Tibial nerve (tissue), 4 donors: ENCODE data around the gene GUCY2C. TPM values are rescaled to one million over a fixed set of nuclear protein-coding genes. Genes with fewer than 3 reads are reported as not detected.
A peak's percentile ranks its signal among the peaks of the same experiment; 100 is the strongest.

Source experiments
- DNase-seq, 2 donors: peaks; one replicate each; pipeline ENCODE4 v3.0.0-alpha.2; 2019; ENCODE audit warnings: low spot score in 2 of 2
- H3K27ac ChIP-seq, 4 donors: fragments of 200-600 bp; sonication (generic) in 3 of 4; one replicate each; pipeline ENCODE4 v1.5.1; 2017 to 2019; ENCODE audit warnings: mild to moderate bottlenecking in 1 of 4
- H3K27me3 ChIP-seq, 2 donors: fragments of 200-600 bp; sonication (generic) in 1 of 2; one replicate each; pipeline versions ENCODE4 v1.5.1 to v1.6.0; 2017 to 2019
- H3K36me3 ChIP-seq, 3 donors: fragments of 200-600 bp; sonication (generic); one replicate each; pipeline ENCODE4 v1.5.1; 2018 to 2019
- H3K4me1 ChIP-seq, 4 donors: fragments of 200-600 bp; sonication (generic) in 3 of 4; one replicate each; pipeline ENCODE4 v1.5.1; 2017 to 2019
- H3K4me3 ChIP-seq, 4 donors: fragments of 200-600 bp; sonication (generic) in 3 of 4; one replicate each; pipeline ENCODE4 v1.5.1; 2017 to 2019; ENCODE audit warnings: mild to moderate bottlenecking in 1 of 4, moderate library complexity in 1 of 4
- H3K9me3 ChIP-seq, 4 donors: fragments of 200-600 bp; sonication (generic) in 3 of 4; one replicate each; pipeline ENCODE4 v1.5.1; 2017 to 2019
- EP300 ChIP-seq, 2 donors: sonication (generic); formaldehyde crosslinking; IDR thresholded peaks; one replicate each; pipeline ENCODE4 v1.6.1; 2017; ENCODE audit warnings: antibody characterized with exemption in 2 of 2, mild to moderate bottlenecking in 1 of 2
- POLR2A ChIP-seq, 2 donors: fragments of 450-650 bp; IDR thresholded peaks; one replicate each; pipeline ENCODE4 v1.6.1; 2017; ENCODE audit warnings: antibody characterized with exemption in 2 of 2, mild to moderate bottlenecking in 2 of 2, moderate library complexity in 2 of 2
- WGBS, 2 donors: methylation state at CpG; one replicate each; pipeline ENCODE4 v1.1.5; 2018; 5-methylcytosine and 5-hydroxymethylcytosine counted together
- total RNA-seq, 4 donors: library from RNA; depleted of rRNA; stranded (reverse); fragments of >200 nt; gene quantifications; one replicate each; pipeline ENCODE4 v1.1.0, GENCODE V29; 2016
- TF ChIP-seq, protein P1 (sequence below), 5 experiments: fragments of 200-600 bp in 3 of 5; fragments of 450-650 bp in 2 of 5; sonication (generic) in 3 of 5; IDR thresholded peaks; one replicate each; pipeline ENCODE4 v1.5.1; 2016 to 2019; ENCODE audit warnings: antibody characterized with exemption in 5 of 5, mild to moderate bottlenecking in 3 of 5, moderate library complexity in 2 of 5

The GUCY2C gene
- total RNA-seq, 4 donors from 2014 or later: not detected

DNA sequence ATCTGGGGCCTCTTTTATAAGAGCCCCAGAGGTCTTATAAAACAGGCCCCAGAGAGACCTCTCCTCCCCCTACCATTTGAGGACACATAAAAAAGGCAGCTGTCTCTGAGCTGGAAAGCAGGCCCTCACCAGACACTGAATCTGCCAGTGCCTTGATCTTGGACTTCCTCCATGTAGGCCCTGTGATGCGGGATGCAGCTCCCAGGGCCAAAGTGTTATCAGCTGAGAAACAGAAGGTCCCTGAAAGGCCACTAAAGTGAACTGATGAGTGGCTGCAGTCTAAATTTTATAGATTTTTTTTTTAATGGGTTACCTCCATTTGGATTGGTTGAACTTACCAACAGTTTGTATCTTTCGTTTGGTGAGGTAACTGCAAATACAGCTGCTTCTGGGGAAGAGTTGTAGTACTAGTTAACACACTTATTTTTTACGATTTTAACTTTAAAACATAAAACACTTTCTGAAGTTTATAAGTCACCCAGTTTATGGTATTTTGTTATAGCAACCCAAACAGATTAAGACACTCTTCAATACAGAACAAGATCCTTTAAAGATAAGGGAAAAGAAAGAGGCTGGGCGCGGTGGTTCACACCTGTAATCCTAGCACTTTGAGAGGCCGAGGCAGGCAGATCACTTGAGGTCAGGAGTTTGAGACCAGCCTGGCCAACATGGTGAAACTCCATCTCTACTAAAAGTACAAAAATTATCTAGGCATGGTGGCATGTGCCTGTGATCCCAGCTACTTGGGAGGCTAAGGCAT, 5.6 kb upstream of the GUCY2C start:
- H3K27me3 ChIP-seq: no peaks in the 10 kb centered on the region
- H3K9me3 ChIP-seq: no peaks in the 10 kb centered on the region
- H3K4me1 ChIP-seq: no peaks in the 10 kb centered on the region
- 74% methylated on average over 6 of the region's 6 CpGs for WGBS, 2 donors
- no peak overlapping the region for H3K4me3 ChIP-seq
- H3K36me3 ChIP-seq: no peaks in the 10 kb centered on the region
- H3K27ac ChIP-seq: no peak overlapping the region
- no peak for DNase-seq
- TF ChIP-seq POLR2A (IDR thresholded peaks at IDR 0.05) (no peak), EP300 (IDR thresholded peaks at IDR 0.05) (no peak)
- TF ChIP-seq, protein P1, sequence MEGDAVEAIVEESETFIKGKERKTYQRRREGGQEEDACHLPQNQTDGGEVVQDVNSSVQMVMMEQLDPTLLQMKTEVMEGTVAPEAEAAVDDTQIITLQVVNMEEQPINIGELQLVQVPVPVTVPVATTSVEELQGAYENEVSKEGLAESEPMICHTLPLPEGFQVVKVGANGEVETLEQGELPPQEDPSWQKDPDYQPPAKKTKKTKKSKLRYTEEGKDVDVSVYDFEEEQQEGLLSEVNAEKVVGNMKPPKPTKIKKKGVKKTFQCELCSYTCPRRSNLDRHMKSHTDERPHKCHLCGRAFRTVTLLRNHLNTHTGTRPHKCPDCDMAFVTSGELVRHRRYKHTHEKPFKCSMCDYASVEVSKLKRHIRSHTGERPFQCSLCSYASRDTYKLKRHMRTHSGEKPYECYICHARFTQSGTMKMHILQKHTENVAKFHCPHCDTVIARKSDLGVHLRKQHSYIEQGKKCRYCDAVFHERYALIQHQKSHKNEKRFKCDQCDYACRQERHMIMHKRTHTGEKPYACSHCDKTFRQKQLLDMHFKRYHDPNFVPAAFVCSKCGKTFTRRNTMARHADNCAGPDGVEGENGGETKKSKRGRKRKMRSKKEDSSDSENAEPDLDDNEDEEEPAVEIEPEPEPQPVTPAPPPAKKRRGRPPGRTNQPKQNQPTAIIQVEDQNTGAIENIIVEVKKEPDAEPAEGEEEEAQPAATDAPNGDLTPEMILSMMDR (IDR thresholded peaks at IDR 0.05): no peak

DNA sequence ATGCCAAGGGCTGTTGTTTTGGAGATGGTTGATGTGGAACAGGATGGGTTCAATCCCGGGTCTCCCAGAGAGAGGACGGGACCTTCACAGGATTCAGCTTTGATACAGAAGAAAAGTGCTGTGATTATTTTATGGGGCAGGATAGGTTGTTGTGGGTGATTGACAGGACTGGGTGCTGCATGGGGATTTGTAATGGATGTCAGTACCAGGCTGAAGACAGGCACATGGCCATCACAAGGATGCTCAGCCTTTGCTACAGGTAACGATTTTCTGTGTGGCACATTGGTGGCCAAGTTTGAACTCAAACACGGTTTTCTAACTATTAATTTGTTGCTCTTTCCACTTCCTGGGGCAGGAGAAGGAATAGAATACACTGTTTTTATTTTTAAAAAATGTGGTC, 4.5 kb upstream of the GUCY2C start:
- no peak for TF ChIP-seq EP300 (IDR thresholded peaks at IDR 0.05)
- Histone ChIP-seq H3K4me1 (no peaks in the 10 kb centered on the region), H3K27ac (no peak overlapping the region), H3K27me3 (no peaks in the 10 kb centered on the region), H3K36me3 (no peaks in the 10 kb centered on the region), H3K9me3 (no peaks in the 10 kb centered on the region), H3K4me3 (no peak overlapping the region)
- DNase-seq: no peak
- WGBS, 2 donors: 84 to 90% methylated on average over 4 of the region's 4 CpGs

DNA sequence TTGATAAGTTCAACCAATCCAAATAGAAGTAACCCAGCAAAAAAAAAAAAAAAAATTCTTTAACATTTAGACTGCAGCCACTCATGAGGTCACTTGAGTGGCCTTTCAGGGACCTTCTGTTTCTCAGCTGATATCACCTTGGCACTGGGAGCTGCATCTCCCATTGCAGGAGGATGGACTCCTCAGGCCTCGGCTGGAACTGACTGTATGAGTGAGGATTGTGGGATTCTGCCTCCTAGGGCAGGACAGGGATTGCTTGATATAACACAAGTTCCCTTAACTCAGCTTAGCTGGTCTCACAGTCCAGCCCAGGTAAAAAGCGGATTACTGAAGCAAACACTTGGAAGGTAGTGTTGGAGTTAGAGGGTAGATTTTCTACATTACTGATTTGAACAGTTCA, 3.5 kb upstream of the GUCY2C start:
- WGBS, 2 donors: 81 to 92% methylated on average over 2 of the region's 2 CpGs
- H3K27ac ChIP-seq: no peak overlapping the region
- no peaks in the 10 kb centered on the region for H3K4me1 ChIP-seq
- no peak for DNase-seq
- H3K36me3 ChIP-seq: no peaks in the 10 kb centered on the region
- no peak overlapping the region for H3K4me3 ChIP-seq
- no peaks in the 10 kb centered on the region for H3K27me3 ChIP-seq
- H3K9me3 ChIP-seq: no peaks in the 10 kb centered on the region
- TF ChIP-seq, protein P1 (IDR thresholded peaks at IDR 0.05): no peak
- TF ChIP-seq EP300 (IDR thresholded peaks at IDR 0.05): no peak
- no peak for TF ChIP-seq POLR2A (IDR thresholded peaks at IDR 0.05)

DNA sequence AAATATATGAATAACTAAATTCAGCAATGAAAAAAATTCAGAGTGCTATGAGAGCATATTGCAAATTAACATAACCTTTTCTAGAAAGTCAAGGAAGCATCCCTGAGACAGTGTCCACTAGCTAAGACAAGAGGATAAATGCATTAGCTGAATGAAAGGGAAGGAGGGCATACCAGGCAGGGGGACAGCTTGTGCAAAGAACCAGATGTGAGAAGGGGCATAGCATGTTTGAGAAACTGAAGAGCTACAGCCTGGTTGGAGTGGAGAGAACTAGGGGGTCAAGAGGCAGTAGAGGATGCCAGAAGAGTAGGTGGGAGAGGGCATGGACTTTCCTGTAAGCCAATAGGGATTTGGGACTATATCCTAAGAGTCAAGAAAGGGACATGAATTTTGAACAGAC, 2.2 kb upstream of the GUCY2C start:
- no peak for TF ChIP-seq EP300 (IDR thresholded peaks at IDR 0.05)
- TF ChIP-seq POLR2A (IDR thresholded peaks at IDR 0.05): no peak
- TF ChIP-seq, protein P1 (IDR thresholded peaks at IDR 0.05): no peak
- H3K4me3 ChIP-seq: no peak overlapping the region
- H3K9me3 ChIP-seq: no peaks in the 10 kb centered on the region
- DNase-seq: no peak
- H3K27me3 ChIP-seq: no peaks in the 10 kb centered on the region
- no peak overlapping the region for H3K27ac ChIP-seq
- H3K4me1 ChIP-seq: no peaks in the 10 kb centered on the region
- no peaks in the 10 kb centered on the region for H3K36me3 ChIP-seq

DNA sequence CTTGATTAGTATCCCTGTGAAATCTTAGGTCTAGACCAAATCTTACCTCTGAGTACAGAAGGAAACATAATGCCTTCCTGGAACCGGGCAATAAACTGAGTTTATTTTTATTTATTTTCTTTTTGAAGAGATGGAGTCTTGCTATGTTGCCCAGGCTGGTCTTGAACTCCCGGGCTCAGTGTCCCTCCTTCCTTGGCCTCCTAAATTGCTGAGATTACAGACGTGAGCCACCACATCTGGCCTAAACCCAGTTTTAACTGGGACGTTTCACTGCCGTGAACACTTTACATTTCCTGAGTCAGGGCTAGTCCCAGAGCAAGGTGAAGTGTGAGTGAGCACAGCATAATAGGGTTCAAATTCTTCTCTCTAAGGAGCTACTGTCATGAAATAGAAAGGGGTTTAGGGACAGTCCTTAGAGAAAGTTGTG, 671 bp downstream of the GUCY2C start:
- TF ChIP-seq, protein P1 (IDR thresholded peaks at IDR 0.05): no peak
- TF ChIP-seq EP300 (IDR thresholded peaks at IDR 0.05) (no peak), POLR2A (IDR thresholded peaks at IDR 0.05) (no peak)
- H3K36me3 ChIP-seq: no peaks in the 10 kb centered on the region
- H3K27ac ChIP-seq: peak overlapping the region in 1 of 4 donors; percentile 40
- H3K27me3 ChIP-seq: no peaks in the 10 kb centered on the region
- no peak for DNase-seq
- H3K9me3 ChIP-seq: no peaks in the 10 kb centered on the region
- 66 to 72% methylated on average over 5 of the region's 5 CpGs for WGBS, 2 donors
- peak overlapping the region in 1 of 4 donors; percentile 18 for H3K4me3 ChIP-seq
- H3K4me1 ChIP-seq: no peaks in the 10 kb centered on the region
